HEK293 (cell line): ENCODE results near the gene COQ10A.
A peak's percentile ranks its signal among the peaks of the same experiment; 100 is the strongest.

Source experiments
- ZEB2 ChIP-seq: fragments of 450-650 bp; formaldehyde crosslinking; IDR thresholded peaks from 2 replicates; pipeline ENCODE4 v1.5.1; 2016; ENCODE audit warnings: missing biosample characterization, missing genetic modification characterization
- ZFP37 ChIP-seq: fragments of 450-650 bp; formaldehyde crosslinking; IDR thresholded peaks from 2 replicates; pipeline ENCODE4 v1.5.1; 2016; ENCODE audit warnings: missing biosample characterization, missing genetic modification characterization
- ZNF112 ChIP-seq: fragments of 450-650 bp; formaldehyde crosslinking; IDR thresholded peaks from 2 replicates; pipeline ENCODE4 v1.5.0; 2017; ENCODE audit warnings: missing biosample characterization, missing genetic modification characterization
- ZNF114 ChIP-seq: fragments of 450-650 bp; formaldehyde crosslinking; IDR thresholded peaks from 2 replicates; pipeline ENCODE4 v1.5.0; 2017; ENCODE audit warnings: missing biosample characterization, missing genetic modification characterization
- ZNF133 ChIP-seq: fragments of 450-650 bp; formaldehyde crosslinking; IDR thresholded peaks from 2 replicates; pipeline ENCODE4 v1.5.1; 2016; ENCODE audit warnings: missing biosample characterization, missing genetic modification characterization
- ZNF214 ChIP-seq: fragments of 450-650 bp; formaldehyde crosslinking; IDR thresholded peaks from 2 replicates; pipeline ENCODE4 v1.5.1; 2017; ENCODE audit warnings: missing biosample characterization, mild to moderate bottlenecking, missing genetic modification characterization, borderline replicate concordance
- ZNF221 ChIP-seq: fragments of 450-650 bp; formaldehyde crosslinking; IDR thresholded peaks from 2 replicates; pipeline ENCODE4 v1.5.1; 2017; ENCODE audit warnings: missing biosample characterization, missing genetic modification characterization, borderline replicate concordance
- ZNF223 ChIP-seq: fragments of 450-650 bp; formaldehyde crosslinking; IDR thresholded peaks from 2 replicates; pipeline ENCODE4 v1.5.1; 2016; ENCODE audit warnings: missing biosample characterization, missing genetic modification characterization
- ZNF426 ChIP-seq: fragments of 450-650 bp; formaldehyde crosslinking; IDR thresholded peaks from 2 replicates; pipeline ENCODE4 v1.5.1; 2017; ENCODE audit warnings: missing biosample characterization, missing genetic modification characterization, mild to moderate bottlenecking, inconsistent platforms, moderate library complexity
- ZNF560 ChIP-seq: fragments of 450-650 bp; formaldehyde crosslinking; IDR thresholded peaks from 2 replicates; pipeline ENCODE4 v1.5.1; 2017; ENCODE audit warnings: missing biosample characterization, missing genetic modification characterization, borderline replicate concordance
- ZNF600 ChIP-seq: fragments of 450-650 bp; formaldehyde crosslinking; IDR thresholded peaks from 2 replicates; pipeline ENCODE4 v1.5.1; 2016; ENCODE audit warnings: missing biosample characterization, missing genetic modification characterization
- ZNF621 ChIP-seq: fragments of 450-650 bp; formaldehyde crosslinking; IDR thresholded peaks from 2 replicates; pipeline ENCODE4 v1.5.1; 2017; ENCODE audit warnings: missing biosample characterization, missing genetic modification characterization
- ZNF776 ChIP-seq: fragments of 450-650 bp; formaldehyde crosslinking; IDR thresholded peaks from 2 replicates; pipeline ENCODE4 v1.5.0; 2017; ENCODE audit warnings: missing biosample characterization, missing genetic modification characterization, borderline replicate concordance
- ZNF777 ChIP-seq: fragments of 450-650 bp; formaldehyde crosslinking; IDR thresholded peaks from 2 replicates; pipeline ENCODE4 v1.5.1; 2017; ENCODE audit warnings: missing biosample characterization, missing genetic modification characterization, borderline replicate concordance
- TF ChIP-seq, protein P1 (sequence below): fragments of 450-650 bp; formaldehyde crosslinking; IDR thresholded peaks from 2 replicates; pipeline ENCODE4 v1.5.1; 2016; ENCODE audit warnings: missing biosample characterization, missing genetic modification characterization
- TF ChIP-seq, protein P2 (sequence below): fragments of 450-650 bp; formaldehyde crosslinking; IDR thresholded peaks from 2 replicates; pipeline ENCODE4 v1.5.1; 2016; ENCODE audit warnings: missing biosample characterization, missing genetic modification characterization
- TF ChIP-seq, protein P3 (sequence below): fragments of 450-650 bp; formaldehyde crosslinking; conservative IDR thresholded peaks from 2 replicates; pipeline ENCODE4 v1.5.1; 2016; ENCODE audit warnings: low read depth, missing biosample characterization, missing genetic modification characterization
- TF ChIP-seq, protein P4 (sequence below): fragments of 450-650 bp; formaldehyde crosslinking; IDR thresholded peaks from 2 replicates; pipeline ENCODE4 v1.5.1; 2016; ENCODE audit warnings: missing biosample characterization, missing genetic modification characterization, borderline replicate concordance
- TF ChIP-seq, protein P5 (sequence below): fragments of 450-650 bp; formaldehyde crosslinking; IDR thresholded peaks from 2 replicates; pipeline ENCODE4 v1.5.1; 2017; ENCODE audit warnings: missing biosample characterization, missing genetic modification characterization
- TF ChIP-seq, protein P6 (sequence below): fragments of 450-650 bp; formaldehyde crosslinking; IDR thresholded peaks from 2 replicates; pipeline ENCODE4 v1.5.1; 2016; ENCODE audit warnings: missing biosample characterization, missing genetic modification characterization

The COQ10A gene

DNA sequence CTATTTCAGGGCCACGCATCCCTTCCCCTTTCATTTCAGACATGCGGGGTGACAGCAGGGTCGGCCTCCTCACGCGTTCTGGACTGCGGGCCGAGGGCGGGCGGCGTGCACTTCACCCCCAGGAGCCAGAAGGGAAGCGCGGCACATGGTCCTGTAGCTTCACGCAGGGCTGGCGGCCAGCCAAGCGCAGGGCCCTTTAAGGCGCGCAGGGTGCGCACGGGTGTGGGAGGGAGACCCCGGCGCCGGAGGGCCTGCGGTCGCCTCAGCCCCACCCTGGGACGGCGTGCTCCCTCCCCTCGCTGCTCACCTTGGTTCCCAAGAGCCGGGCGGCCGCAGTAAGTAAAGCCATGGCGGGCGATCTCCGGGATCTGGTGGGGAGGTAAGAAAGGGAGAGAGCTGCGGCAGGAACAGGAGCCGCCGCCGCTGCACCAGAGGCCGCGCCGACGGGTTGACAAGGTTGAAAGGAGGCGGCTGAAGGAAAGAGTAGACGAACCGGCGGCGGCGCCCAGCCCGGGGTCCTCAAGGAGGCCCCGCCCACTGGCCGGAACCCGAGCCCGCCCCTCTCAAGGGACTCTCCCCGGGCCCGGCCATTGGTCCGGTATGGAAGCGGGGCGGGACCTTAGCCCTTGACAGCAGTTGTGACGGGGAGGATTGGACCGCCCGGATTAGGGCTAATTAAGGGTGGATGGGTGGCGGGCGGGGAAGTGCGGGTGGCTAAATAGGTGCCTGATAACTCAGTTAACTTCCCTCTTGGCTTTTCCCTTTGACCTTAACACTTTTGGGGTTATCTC lies 33.3 kb downstream of the COQ10A start, which contains the start of gene CS (continued):
- TF ChIP-seq, protein P1, sequence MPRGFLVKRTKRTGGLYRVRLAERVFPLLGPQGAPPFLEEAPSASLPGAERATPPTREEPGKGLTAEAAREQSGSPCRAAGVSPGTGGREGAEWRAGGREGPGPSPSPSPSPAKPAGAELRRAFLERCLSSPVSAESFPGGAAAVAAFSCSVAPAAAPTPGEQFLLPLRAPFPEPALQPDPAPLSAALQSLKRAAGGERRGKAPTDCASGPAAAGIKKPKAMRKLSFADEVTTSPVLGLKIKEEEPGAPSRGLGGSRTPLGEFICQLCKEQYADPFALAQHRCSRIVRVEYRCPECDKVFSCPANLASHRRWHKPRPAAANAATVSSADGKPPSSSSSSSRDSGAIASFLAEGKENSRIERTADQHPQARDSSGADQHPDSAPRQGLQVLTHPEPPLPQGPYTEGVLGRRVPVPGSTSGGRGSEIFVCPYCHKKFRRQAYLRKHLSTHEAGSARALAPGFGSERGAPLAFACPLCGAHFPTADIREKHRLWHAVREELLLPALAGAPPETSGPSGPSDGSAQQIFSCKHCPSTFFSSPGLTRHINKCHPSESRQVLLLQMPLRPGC (tag by site-specific recombination) = peak; percentile 62; the same call in 1 of the 2 replicates
- TF ChIP-seq ZNF114 (tag by site-specific recombination) (no peak), ZNF560 (no peak), ZNF776 (tag by site-specific recombination) (no peak), ZNF221 (tag by site-specific recombination) (no peak), ZNF621 (no peak), ZNF777 (tag by site-specific recombination) (no peak), ZEB2 (peak; percentile 93), ZNF112 (tag by site-specific recombination) (no peak), ZNF223 (tag by site-specific recombination) (no peak), ZNF214 (tag by site-specific recombination) (no peak), ZNF600 (tag by site-specific recombination) (peak; percentile 91), ZNF133 (tag by site-specific recombination) (no peak), ZNF426 (tag by site-specific recombination) (no peak), ZFP37 (peak; percentile 81)
- TF ChIP-seq, protein P2, sequence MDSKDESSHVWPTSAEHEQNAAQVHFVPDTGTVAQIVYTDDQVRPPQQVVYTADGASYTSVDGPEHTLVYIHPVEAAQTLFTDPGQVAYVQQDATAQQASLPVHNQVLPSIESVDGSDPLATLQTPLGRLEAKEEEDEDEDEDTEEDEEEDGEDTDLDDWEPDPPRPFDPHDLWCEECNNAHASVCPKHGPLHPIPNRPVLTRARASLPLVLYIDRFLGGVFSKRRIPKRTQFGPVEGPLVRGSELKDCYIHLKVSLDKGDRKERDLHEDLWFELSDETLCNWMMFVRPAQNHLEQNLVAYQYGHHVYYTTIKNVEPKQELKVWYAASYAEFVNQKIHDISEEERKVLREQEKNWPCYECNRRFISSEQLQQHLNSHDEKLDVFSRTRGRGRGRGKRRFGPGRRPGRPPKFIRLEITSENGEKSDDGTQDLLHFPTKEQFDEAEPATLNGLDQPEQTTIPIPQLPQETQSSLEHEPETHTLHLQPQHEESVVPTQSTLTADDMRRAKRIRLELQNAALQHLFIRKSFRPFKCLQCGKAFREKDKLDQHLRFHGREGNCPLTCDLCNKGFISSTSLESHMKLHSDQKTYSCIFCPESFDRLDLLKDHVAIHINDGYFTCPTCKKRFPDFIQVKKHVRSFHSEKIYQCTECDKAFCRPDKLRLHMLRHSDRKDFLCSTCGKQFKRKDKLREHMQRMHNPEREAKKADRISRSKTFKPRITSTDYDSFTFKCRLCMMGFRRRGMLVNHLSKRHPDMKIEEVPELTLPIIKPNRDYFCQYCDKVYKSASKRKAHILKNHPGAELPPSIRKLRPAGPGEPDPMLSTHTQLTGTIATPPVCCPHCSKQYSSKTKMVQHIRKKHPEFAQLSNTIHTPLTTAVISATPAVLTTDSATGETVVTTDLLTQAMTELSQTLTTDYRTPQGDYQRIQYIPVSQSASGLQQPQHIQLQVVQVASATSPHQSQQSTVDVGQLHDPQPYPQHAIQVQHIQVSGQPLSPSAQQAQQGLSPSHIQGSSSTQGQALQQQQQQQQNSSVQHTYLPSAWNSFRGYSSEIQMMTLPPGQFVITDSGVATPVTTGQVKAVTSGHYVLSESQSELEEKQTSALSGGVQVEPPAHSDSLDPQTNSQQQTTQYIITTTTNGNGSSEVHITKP = peak; percentile 37; the same call in 1 of the 2 replicates
- TF ChIP-seq, protein P3, sequence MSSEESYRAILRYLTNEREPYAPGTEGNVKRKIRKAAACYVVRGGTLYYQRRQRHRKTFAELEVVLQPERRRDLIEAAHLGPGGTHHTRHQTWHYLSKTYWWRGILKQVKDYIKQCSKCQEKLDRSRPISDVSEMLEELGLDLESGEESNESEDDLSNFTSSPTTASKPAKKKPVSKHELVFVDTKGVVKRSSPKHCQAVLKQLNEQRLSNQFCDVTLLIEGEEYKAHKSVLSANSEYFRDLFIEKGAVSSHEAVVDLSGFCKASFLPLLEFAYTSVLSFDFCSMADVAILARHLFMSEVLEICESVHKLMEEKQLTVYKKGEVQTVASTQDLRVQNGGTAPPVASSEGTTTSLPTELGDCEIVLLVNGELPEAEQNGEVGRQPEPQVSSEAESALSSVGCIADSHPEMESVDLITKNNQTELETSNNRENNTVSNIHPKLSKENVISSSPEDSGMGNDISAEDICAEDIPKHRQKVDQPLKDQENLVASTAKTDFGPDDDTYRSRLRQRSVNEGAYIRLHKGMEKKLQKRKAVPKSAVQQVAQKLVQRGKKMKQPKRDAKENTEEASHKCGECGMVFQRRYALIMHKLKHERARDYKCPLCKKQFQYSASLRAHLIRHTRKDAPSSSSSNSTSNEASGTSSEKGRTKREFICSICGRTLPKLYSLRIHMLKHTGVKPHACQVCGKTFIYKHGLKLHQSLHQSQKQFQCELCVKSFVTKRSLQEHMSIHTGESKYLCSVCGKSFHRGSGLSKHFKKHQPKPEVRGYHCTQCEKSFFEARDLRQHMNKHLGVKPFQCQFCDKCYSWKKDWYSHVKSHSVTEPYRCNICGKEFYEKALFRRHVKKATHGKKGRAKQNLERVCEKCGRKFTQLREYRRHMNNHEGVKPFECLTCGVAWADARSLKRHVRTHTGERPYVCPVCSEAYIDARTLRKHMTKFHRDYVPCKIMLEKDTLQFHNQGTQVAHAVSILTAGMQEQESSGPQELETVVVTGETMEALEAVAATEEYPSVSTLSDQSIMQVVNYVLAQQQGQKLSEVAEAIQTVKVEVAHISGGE = peak; percentile 42
- TF ChIP-seq, protein P4, sequence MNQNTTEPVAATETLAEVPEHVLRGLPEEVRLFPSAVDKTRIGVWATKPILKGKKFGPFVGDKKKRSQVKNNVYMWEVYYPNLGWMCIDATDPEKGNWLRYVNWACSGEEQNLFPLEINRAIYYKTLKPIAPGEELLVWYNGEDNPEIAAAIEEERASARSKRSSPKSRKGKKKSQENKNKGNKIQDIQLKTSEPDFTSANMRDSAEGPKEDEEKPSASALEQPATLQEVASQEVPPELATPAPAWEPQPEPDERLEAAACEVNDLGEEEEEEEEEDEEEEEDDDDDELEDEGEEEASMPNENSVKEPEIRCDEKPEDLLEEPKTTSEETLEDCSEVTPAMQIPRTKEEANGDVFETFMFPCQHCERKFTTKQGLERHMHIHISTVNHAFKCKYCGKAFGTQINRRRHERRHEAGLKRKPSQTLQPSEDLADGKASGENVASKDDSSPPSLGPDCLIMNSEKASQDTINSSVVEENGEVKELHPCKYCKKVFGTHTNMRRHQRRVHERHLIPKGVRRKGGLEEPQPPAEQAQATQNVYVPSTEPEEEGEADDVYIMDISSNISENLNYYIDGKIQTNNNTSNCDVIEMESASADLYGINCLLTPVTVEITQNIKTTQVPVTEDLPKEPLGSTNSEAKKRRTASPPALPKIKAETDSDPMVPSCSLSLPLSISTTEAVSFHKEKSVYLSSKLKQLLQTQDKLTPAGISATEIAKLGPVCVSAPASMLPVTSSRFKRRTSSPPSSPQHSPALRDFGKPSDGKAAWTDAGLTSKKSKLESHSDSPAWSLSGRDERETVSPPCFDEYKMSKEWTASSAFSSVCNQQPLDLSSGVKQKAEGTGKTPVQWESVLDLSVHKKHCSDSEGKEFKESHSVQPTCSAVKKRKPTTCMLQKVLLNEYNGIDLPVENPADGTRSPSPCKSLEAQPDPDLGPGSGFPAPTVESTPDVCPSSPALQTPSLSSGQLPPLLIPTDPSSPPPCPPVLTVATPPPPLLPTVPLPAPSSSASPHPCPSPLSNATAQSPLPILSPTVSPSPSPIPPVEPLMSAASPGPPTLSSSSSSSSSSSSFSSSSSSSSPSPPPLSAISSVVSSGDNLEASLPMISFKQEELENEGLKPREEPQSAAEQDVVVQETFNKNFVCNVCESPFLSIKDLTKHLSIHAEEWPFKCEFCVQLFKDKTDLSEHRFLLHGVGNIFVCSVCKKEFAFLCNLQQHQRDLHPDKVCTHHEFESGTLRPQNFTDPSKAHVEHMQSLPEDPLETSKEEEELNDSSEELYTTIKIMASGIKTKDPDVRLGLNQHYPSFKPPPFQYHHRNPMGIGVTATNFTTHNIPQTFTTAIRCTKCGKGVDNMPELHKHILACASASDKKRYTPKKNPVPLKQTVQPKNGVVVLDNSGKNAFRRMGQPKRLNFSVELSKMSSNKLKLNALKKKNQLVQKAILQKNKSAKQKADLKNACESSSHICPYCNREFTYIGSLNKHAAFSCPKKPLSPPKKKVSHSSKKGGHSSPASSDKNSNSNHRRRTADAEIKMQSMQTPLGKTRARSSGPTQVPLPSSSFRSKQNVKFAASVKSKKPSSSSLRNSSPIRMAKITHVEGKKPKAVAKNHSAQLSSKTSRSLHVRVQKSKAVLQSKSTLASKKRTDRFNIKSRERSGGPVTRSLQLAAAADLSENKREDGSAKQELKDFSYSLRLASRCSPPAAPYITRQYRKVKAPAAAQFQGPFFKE (tag by site-specific recombination) = no peak
- TF ChIP-seq, protein P5, sequence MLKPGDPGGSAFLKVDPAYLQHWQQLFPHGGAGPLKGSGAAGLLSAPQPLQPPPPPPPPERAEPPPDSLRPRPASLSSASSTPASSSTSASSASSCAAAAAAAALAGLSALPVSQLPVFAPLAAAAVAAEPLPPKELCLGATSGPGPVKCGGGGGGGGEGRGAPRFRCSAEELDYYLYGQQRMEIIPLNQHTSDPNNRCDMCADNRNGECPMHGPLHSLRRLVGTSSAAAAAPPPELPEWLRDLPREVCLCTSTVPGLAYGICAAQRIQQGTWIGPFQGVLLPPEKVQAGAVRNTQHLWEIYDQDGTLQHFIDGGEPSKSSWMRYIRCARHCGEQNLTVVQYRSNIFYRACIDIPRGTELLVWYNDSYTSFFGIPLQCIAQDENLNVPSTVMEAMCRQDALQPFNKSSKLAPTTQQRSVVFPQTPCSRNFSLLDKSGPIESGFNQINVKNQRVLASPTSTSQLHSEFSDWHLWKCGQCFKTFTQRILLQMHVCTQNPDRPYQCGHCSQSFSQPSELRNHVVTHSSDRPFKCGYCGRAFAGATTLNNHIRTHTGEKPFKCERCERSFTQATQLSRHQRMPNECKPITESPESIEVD (tag by site-specific recombination) = no peak
- TF ChIP-seq, protein P6, sequence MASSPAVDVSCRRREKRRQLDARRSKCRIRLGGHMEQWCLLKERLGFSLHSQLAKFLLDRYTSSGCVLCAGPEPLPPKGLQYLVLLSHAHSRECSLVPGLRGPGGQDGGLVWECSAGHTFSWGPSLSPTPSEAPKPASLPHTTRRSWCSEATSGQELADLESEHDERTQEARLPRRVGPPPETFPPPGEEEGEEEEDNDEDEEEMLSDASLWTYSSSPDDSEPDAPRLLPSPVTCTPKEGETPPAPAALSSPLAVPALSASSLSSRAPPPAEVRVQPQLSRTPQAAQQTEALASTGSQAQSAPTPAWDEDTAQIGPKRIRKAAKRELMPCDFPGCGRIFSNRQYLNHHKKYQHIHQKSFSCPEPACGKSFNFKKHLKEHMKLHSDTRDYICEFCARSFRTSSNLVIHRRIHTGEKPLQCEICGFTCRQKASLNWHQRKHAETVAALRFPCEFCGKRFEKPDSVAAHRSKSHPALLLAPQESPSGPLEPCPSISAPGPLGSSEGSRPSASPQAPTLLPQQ (tag by site-specific recombination) = peak; percentile 95
